ENCODE results near the gene CRABP1.

Gene CRABP1

GRCh38 chr15:78307976-78308375, 32.2 kb upstream of the CRABP1 start:
- Histone ChIP-seq H3K4me1 (ENCODE audit: control insufficient read depth, insufficient read depth, low read length) (peaks cover 23% of the 10 kb centered on the region), H3K4me3 (ENCODE audit: low read depth, low read length) (no peak overlapping the region), H3K9me3 (ENCODE audit: control insufficient read depth, insufficient read depth, low read depth, low read length) (no peaks in the 10 kb centered on the region), H3K27me3 (ENCODE audit: control insufficient read depth, insufficient read depth, low read length) (no peaks in the 10 kb centered on the region), H3K27ac (ENCODE audit: low read depth, low read length) (no peak overlapping the region), H3K9ac (ENCODE audit: low read length) (peak overlapping the region; percentile 41), H3K36me3 (ENCODE audit: control insufficient read depth, insufficient read depth, low read length) (no peaks in the 10 kb centered on the region)

GRCh38 chr15:78308422-78309032, 31.6 kb upstream of the CRABP1 start:
- Histone ChIP-seq H3K9ac (ENCODE audit: low read length) (peak overlapping the region; percentile 41), H3K9me3 (ENCODE audit: control insufficient read depth, insufficient read depth, low read depth, low read length) (no peaks in the 10 kb centered on the region), H3K36me3 (ENCODE audit: control insufficient read depth, insufficient read depth, low read length) (no peaks in the 10 kb centered on the region), H3K27ac (ENCODE audit: low read depth, low read length) (no peak overlapping the region), H3K4me3 (ENCODE audit: low read depth, low read length) (no peak overlapping the region), H3K4me1 (ENCODE audit: control insufficient read depth, insufficient read depth, low read length) (peaks cover 23% of the 10 kb centered on the region), H3K27me3 (ENCODE audit: control insufficient read depth, insufficient read depth, low read length) (no peaks in the 10 kb centered on the region)

- peaks cover 18% of the 10 kb centered on the region for H3K4me1 ChIP-seq (ENCODE audit: control insufficient read depth, insufficient read depth, low read length)
- H3K27ac ChIP-seq (ENCODE audit: low read depth, low read length), result no peak overlapping the region
- H3K9ac ChIP-seq (ENCODE audit: low read length), result no peak overlapping the region
- no peaks in the 10 kb centered on the region for H3K36me3 ChIP-seq (ENCODE audit: control insufficient read depth, insufficient read depth, low read length)
- no peaks in the 10 kb centered on the region for H3K9me3 ChIP-seq (ENCODE audit: control insufficient read depth, insufficient read depth, low read depth, low read length)
- H3K27me3 ChIP-seq (ENCODE audit: control insufficient read depth, insufficient read depth, low read length), result no peaks in the 10 kb centered on the region
- H3K4me3 ChIP-seq (ENCODE audit: low read depth, low read length), result no peak overlapping the region
These were observed 28.9 kb upstream of the CRABP1 start for GRCh38 chr15:78311292-78311691.

- Histone ChIP-seq H3K27ac (ENCODE audit: low read depth, low read length) (no peak overlapping the region), H3K36me3 (ENCODE audit: control insufficient read depth, insufficient read depth, low read length) (no peaks in the 10 kb centered on the region), H3K9ac (ENCODE audit: low read length) (no peak overlapping the region), H3K27me3 (ENCODE audit: control insufficient read depth, insufficient read depth, low read length) (no peaks in the 10 kb centered on the region), H3K9me3 (ENCODE audit: control insufficient read depth, insufficient read depth, low read depth, low read length) (no peaks in the 10 kb centered on the region), H3K4me3 (ENCODE audit: low read depth, low read length) (no peak overlapping the region), H3K4me1 (ENCODE audit: control insufficient read depth, insufficient read depth, low read length) (peaks cover 27% of the 10 kb centered on the region)
These were observed 27.6 kb upstream of the CRABP1 start for GRCh38 chr15:78312536-78312935.

GRCh38 chr15:78312957-78313356, 27.2 kb upstream of the CRABP1 start:
- Histone ChIP-seq H3K36me3 (ENCODE audit: control insufficient read depth, insufficient read depth, low read length) (no peaks in the 10 kb centered on the region), H3K9me3 (ENCODE audit: control insufficient read depth, insufficient read depth, low read depth, low read length) (no peaks in the 10 kb centered on the region), H3K4me1 (ENCODE audit: control insufficient read depth, insufficient read depth, low read length) (peaks cover 27% of the 10 kb centered on the region), H3K27me3 (ENCODE audit: control insufficient read depth, insufficient read depth, low read length) (no peaks in the 10 kb centered on the region), H3K4me3 (ENCODE audit: low read depth, low read length) (no peak overlapping the region), H3K9ac (ENCODE audit: low read length) (no peak overlapping the region), H3K27ac (ENCODE audit: low read depth, low read length) (no peak overlapping the region)

GRCh38 chr15:78313383-78313782, 26.8 kb upstream of the CRABP1 start:
- Histone ChIP-seq H3K4me1 (ENCODE audit: control insufficient read depth, insufficient read depth, low read length) (peaks cover 27% of the 10 kb centered on the region), H3K9ac (ENCODE audit: low read length) (no peak overlapping the region), H3K36me3 (ENCODE audit: control insufficient read depth, insufficient read depth, low read length) (no peaks in the 10 kb centered on the region), H3K27ac (ENCODE audit: low read depth, low read length) (no peak overlapping the region), H3K27me3 (ENCODE audit: control insufficient read depth, insufficient read depth, low read length) (no peaks in the 10 kb centered on the region), H3K9me3 (ENCODE audit: control insufficient read depth, insufficient read depth, low read depth, low read length) (no peaks in the 10 kb centered on the region), H3K4me3 (ENCODE audit: low read depth, low read length) (no peak overlapping the region)

GRCh38 chr15:78314181-78314581, 26.0 kb upstream of the CRABP1 start:
- H3K9ac ChIP-seq (ENCODE audit: low read length), result no peak overlapping the region
- H3K36me3 ChIP-seq (ENCODE audit: control insufficient read depth, insufficient read depth, low read length), result no peaks in the 10 kb centered on the region
- no peaks in the 10 kb centered on the region for H3K27me3 ChIP-seq (ENCODE audit: control insufficient read depth, insufficient read depth, low read length)
- H3K4me3 ChIP-seq (ENCODE audit: low read depth, low read length), result no peak overlapping the region
- no peaks in the 10 kb centered on the region for H3K9me3 ChIP-seq (ENCODE audit: control insufficient read depth, insufficient read depth, low read depth, low read length)
- peaks cover 23% of the 10 kb centered on the region for H3K4me1 ChIP-seq (ENCODE audit: control insufficient read depth, insufficient read depth, low read length)
- H3K27ac ChIP-seq (ENCODE audit: low read depth, low read length), result no peak overlapping the region

GRCh38 chr15:78315686-78316282, 24.4 kb upstream of the CRABP1 start:
- Histone ChIP-seq H3K9ac (ENCODE audit: low read length) (peak overlapping the region; percentile 35), H3K36me3 (ENCODE audit: control insufficient read depth, insufficient read depth, low read length) (no peaks in the 10 kb centered on the region), H3K9me3 (ENCODE audit: control insufficient read depth, insufficient read depth, low read depth, low read length) (no peaks in the 10 kb centered on the region), H3K27me3 (ENCODE audit: control insufficient read depth, insufficient read depth, low read length) (no peaks in the 10 kb centered on the region), H3K4me1 (ENCODE audit: control insufficient read depth, insufficient read depth, low read length) (peaks cover 23% of the 10 kb centered on the region), H3K27ac (ENCODE audit: low read depth, low read length) (no peak overlapping the region), H3K4me3 (ENCODE audit: low read depth, low read length) (no peak overlapping the region)

GRCh38 chr15:78316283-78317083, 23.7 kb upstream of the CRABP1 start:
- Histone ChIP-seq H3K9me3 (ENCODE audit: control insufficient read depth, insufficient read depth, low read depth, low read length) (no peaks in the 10 kb centered on the region), H3K36me3 (ENCODE audit: control insufficient read depth, insufficient read depth, low read length) (no peaks in the 10 kb centered on the region), H3K4me3 (ENCODE audit: low read depth, low read length) (no peak overlapping the region), H3K27me3 (ENCODE audit: control insufficient read depth, insufficient read depth, low read length) (no peaks in the 10 kb centered on the region), H3K27ac (ENCODE audit: low read depth, low read length) (no peak overlapping the region), H3K9ac (ENCODE audit: low read length) (peak overlapping the region; percentile 35), H3K4me1 (ENCODE audit: control insufficient read depth, insufficient read depth, low read length) (peaks cover 23% of the 10 kb centered on the region)

GRCh38 chr15:78317145-78317836, 22.9 kb upstream of the CRABP1 start:
- H3K9me3 ChIP-seq (ENCODE audit: control insufficient read depth, insufficient read depth, low read depth, low read length), result no peaks in the 10 kb centered on the region
- H3K27me3 ChIP-seq (ENCODE audit: control insufficient read depth, insufficient read depth, low read length), result no peaks in the 10 kb centered on the region
- no peaks in the 10 kb centered on the region for H3K36me3 ChIP-seq (ENCODE audit: control insufficient read depth, insufficient read depth, low read length)
- H3K4me3 ChIP-seq (ENCODE audit: low read depth, low read length), result no peak overlapping the region
- peaks cover 28% of the 10 kb centered on the region for H3K4me1 ChIP-seq (ENCODE audit: control insufficient read depth, insufficient read depth, low read length)
- no peak overlapping the region for H3K9ac ChIP-seq (ENCODE audit: low read length)
- H3K27ac ChIP-seq (ENCODE audit: low read depth, low read length), result no peak overlapping the region

- Histone ChIP-seq H3K9ac (ENCODE audit: low read length) (no peak overlapping the region), H3K9me3 (ENCODE audit: control insufficient read depth, insufficient read depth, low read depth, low read length) (no peaks in the 10 kb centered on the region), H3K4me3 (ENCODE audit: low read depth, low read length) (no peak overlapping the region), H3K36me3 (ENCODE audit: control insufficient read depth, insufficient read depth, low read length) (no peaks in the 10 kb centered on the region), H3K27me3 (ENCODE audit: control insufficient read depth, insufficient read depth, low read length) (no peaks in the 10 kb centered on the region), H3K27ac (ENCODE audit: low read depth, low read length) (no peak overlapping the region), H3K4me1 (ENCODE audit: control insufficient read depth, insufficient read depth, low read length) (peaks cover 29% of the 10 kb centered on the region)
These were observed 20.6 kb upstream of the CRABP1 start for GRCh38 chr15:78319588-78319987.

All from HUES6 (cell line).